HEK293T (cell line): Measurements from ENCODE around the gene CENPB.

Experiments used
- ELF4 ChIP-seq: fragments of 450-650 bp; IDR thresholded peaks from 2 replicates; pipeline ENCODE4 v1.6.1; 2017; ENCODE audit warnings: antibody characterized with exemption
- FOXM1 ChIP-seq: fragments of 450-650 bp; IDR thresholded peaks from 2 replicates; pipeline ENCODE4 v1.6.1; 2017; ENCODE audit warnings: mild to moderate bottlenecking, borderline replicate concordance
- NFRKB ChIP-seq: fragments of 450-650 bp; IDR thresholded peaks from 2 replicates; pipeline ENCODE4 v1.6.1; 2016; ENCODE audit warnings: mild to moderate bottlenecking, moderate library complexity

DNA sequence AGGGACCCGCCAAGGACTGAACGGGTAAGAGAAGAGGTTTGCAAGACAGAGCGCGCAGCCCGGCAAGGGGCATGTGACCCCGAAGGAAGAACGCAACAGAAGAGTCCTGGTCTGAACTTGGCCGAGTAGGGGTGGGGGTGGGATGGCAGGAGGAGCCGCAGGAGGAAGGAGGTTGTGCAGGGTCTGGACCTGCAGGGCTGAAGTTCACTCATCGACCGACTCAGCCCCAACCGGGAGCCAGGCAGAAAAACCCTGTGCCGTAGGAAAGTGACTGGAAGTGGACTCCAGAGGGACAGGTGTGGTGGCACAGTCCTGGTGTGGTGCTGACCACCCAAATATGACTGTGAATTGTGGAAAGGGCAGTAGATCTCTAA is 34.2 kb downstream of the CENPB start:
- TF ChIP-seq NFRKB (no peak), ELF4 (no peak), FOXM1 (no peak)
